ENCODE measurements around the gene GEMIN4. TPM values are rescaled to one million over a fixed set of nuclear protein-coding genes. Genes with fewer than 3 reads are reported as not detected.

Gene GEMIN4
- polyA plus RNA-seq, 2 donors, result 7.0 to 12.8 TPM

- no peak overlapping the region for H3K27ac ChIP-seq (ENCODE audit: low read depth in 2 of 2, low read length in 1 of 2)
- no peak overlapping the region for H3K4me3 ChIP-seq (ENCODE audit: low read depth in 1 of 2, low read length in 2 of 2)
- peaks cover under 1 to 5% of the 10 kb centered on the region in 2 donors for H3K4me1 ChIP-seq (ENCODE audit: control insufficient read depth in 2 of 2, insufficient read depth in 2 of 2, low read length in 1 of 2)
- no peaks in the 10 kb centered on the region for H3K27me3 ChIP-seq (ENCODE audit: control insufficient read depth in 1 of 2, insufficient read depth in 2 of 2, low read length in 2 of 2)
- H3K9me3 ChIP-seq (ENCODE audit: control insufficient read depth in 2 of 2, insufficient read depth in 1 of 2, low read depth in 1 of 2, low read length in 1 of 2), result no peaks in the 10 kb centered on the region
- 85 to 92% methylated on average over 9 of the region's 9 CpGs for WGBS, 2 donors
- H3K36me3 ChIP-seq (ENCODE audit: control insufficient read depth in 2 of 2, insufficient read depth in 2 of 2, low read length in 1 of 2), result peaks cover 33 to 45% of the 10 kb centered on the region in 2 donors
Measured at GRCh38 chr17:746181-746580, 5.9 kb downstream of the GEMIN4 start.

- no peak overlapping the region for H3K4me3 ChIP-seq (ENCODE audit: low read depth in 1 of 2, low read length in 2 of 2)
Measured at GRCh38 chr17:745406-745805, 6.7 kb downstream of the GEMIN4 start.

GRCh38 chr17:744937-745336, 7.1 kb downstream of the GEMIN4 start:
- Histone ChIP-seq H3K27me3 (ENCODE audit: control insufficient read depth in 1 of 2, insufficient read depth in 2 of 2, low read length in 2 of 2) (no peaks in the 10 kb centered on the region), H3K4me1 (ENCODE audit: control insufficient read depth in 2 of 2, insufficient read depth in 2 of 2, low read length in 1 of 2) (no peaks in the 10 kb centered on the region), H3K9me3 (ENCODE audit: control insufficient read depth in 2 of 2, insufficient read depth in 1 of 2, low read depth in 1 of 2, low read length in 1 of 2) (no peaks in the 10 kb centered on the region), H3K27ac (ENCODE audit: low read depth in 2 of 2, low read length in 1 of 2) (no peak overlapping the region), H3K4me3 (ENCODE audit: low read depth in 1 of 2, low read length in 2 of 2) (no peak overlapping the region), H3K36me3 (ENCODE audit: control insufficient read depth in 2 of 2, insufficient read depth in 2 of 2, low read length in 1 of 2) (peaks cover 35 to 50% of the 10 kb centered on the region in 2 donors)
- WGBS, 2 donors, result 80 to 84% methylated on average over 9 of the region's 9 CpGs

More at GRCh38 chr17:745406-745805, 6.7 kb downstream of the GEMIN4 start:
- H3K27me3 ChIP-seq (ENCODE audit: control insufficient read depth in 1 of 2, insufficient read depth in 2 of 2, low read length in 2 of 2), result no peaks in the 10 kb centered on the region
- H3K9me3 ChIP-seq (ENCODE audit: control insufficient read depth in 2 of 2, insufficient read depth in 1 of 2, low read depth in 1 of 2, low read length in 1 of 2), result no peaks in the 10 kb centered on the region
- H3K4me1 ChIP-seq (ENCODE audit: control insufficient read depth in 2 of 2, insufficient read depth in 2 of 2, low read length in 1 of 2), result peaks cover 0 to 2% of the 10 kb centered on the region in 2 donors
- peaks cover 35 to 47% of the 10 kb centered on the region in 2 donors for H3K36me3 ChIP-seq (ENCODE audit: control insufficient read depth in 2 of 2, insufficient read depth in 2 of 2, low read length in 1 of 2)
- WGBS, 2 donors, result 93% methylated on average over 11 of the region's 11 CpGs
- no peak overlapping the region for H3K27ac ChIP-seq (ENCODE audit: low read depth in 2 of 2, low read length in 1 of 2)

GRCh38 chr17:743139-743538, 8.9 kb downstream of the GEMIN4 start:
- H3K36me3 ChIP-seq (ENCODE audit: control insufficient read depth in 2 of 2, insufficient read depth in 2 of 2, low read length in 1 of 2), result peaks cover 35 to 50% of the 10 kb centered on the region in 2 donors
- H3K4me3 ChIP-seq (ENCODE audit: low read depth in 1 of 2, low read length in 2 of 2), result no peak overlapping the region
- no peak overlapping the region for H3K27ac ChIP-seq (ENCODE audit: low read depth in 2 of 2, low read length in 1 of 2)
- H3K9me3 ChIP-seq (ENCODE audit: control insufficient read depth in 2 of 2, insufficient read depth in 1 of 2, low read depth in 1 of 2, low read length in 1 of 2), result no peaks in the 10 kb centered on the region
- 94 to 95% methylated on average over 4 of the region's 4 CpGs for WGBS, 2 donors
- no peaks in the 10 kb centered on the region for H3K4me1 ChIP-seq (ENCODE audit: control insufficient read depth in 2 of 2, insufficient read depth in 2 of 2, low read length in 1 of 2)
- no peaks in the 10 kb centered on the region for H3K27me3 ChIP-seq (ENCODE audit: control insufficient read depth in 1 of 2, insufficient read depth in 2 of 2, low read length in 2 of 2)

GRCh38 chr17:742147-742793, 9.8 kb downstream of the GEMIN4 start:
- Histone ChIP-seq H3K27ac (ENCODE audit: low read depth in 2 of 2, low read length in 1 of 2) (no peak overlapping the region), H3K4me1 (ENCODE audit: control insufficient read depth in 2 of 2, insufficient read depth in 2 of 2, low read length in 1 of 2) (no peaks in the 10 kb centered on the region), H3K4me3 (ENCODE audit: low read depth in 1 of 2, low read length in 2 of 2) (no peak overlapping the region), H3K27me3 (ENCODE audit: control insufficient read depth in 1 of 2, insufficient read depth in 2 of 2, low read length in 2 of 2) (no peaks in the 10 kb centered on the region), H3K9me3 (ENCODE audit: control insufficient read depth in 2 of 2, insufficient read depth in 1 of 2, low read depth in 1 of 2, low read length in 1 of 2) (no peaks in the 10 kb centered on the region), H3K36me3 (ENCODE audit: control insufficient read depth in 2 of 2, insufficient read depth in 2 of 2, low read length in 1 of 2) (peaks cover 31 to 47% of the 10 kb centered on the region in 2 donors)
- 84 to 86% methylated on average over 11 of the region's 11 CpGs for WGBS, 2 donors

GRCh38 chr17:740240-741017, 11.6 kb downstream of the GEMIN4 start:
- Histone ChIP-seq H3K27me3 (ENCODE audit: control insufficient read depth in 1 of 2, insufficient read depth in 2 of 2, low read length in 2 of 2) (no peaks in the 10 kb centered on the region), H3K9me3 (ENCODE audit: control insufficient read depth in 2 of 2, insufficient read depth in 1 of 2, low read depth in 1 of 2, low read length in 1 of 2) (no peaks in the 10 kb centered on the region), H3K36me3 (ENCODE audit: control insufficient read depth in 2 of 2, insufficient read depth in 2 of 2, low read length in 1 of 2) (peaks cover 20 to 31% of the 10 kb centered on the region in 2 donors), H3K4me3 (ENCODE audit: low read depth in 1 of 2, low read length in 2 of 2) (no peak overlapping the region), H3K27ac (ENCODE audit: low read depth in 2 of 2, low read length in 1 of 2) (no peak overlapping the region), H3K4me1 (ENCODE audit: control insufficient read depth in 2 of 2, insufficient read depth in 2 of 2, low read length in 1 of 2) (no peaks in the 10 kb centered on the region)
- 76 to 80% methylated on average over 18 of the region's 18 CpGs for WGBS, 2 donors

- H3K27me3 ChIP-seq (ENCODE audit: control insufficient read depth in 1 of 2, insufficient read depth in 2 of 2, low read length in 2 of 2), result no peaks in the 10 kb centered on the region
- peaks cover 0 to 7% of the 10 kb centered on the region in 2 donors for H3K4me1 ChIP-seq (ENCODE audit: control insufficient read depth in 2 of 2, insufficient read depth in 2 of 2, low read length in 1 of 2)
- H3K27ac ChIP-seq (ENCODE audit: low read depth in 2 of 2, low read length in 1 of 2), result no peak overlapping the region
- no peak overlapping the region for H3K4me3 ChIP-seq (ENCODE audit: low read depth in 1 of 2, low read length in 2 of 2)
- WGBS, 2 donors, result 71 to 86% methylated on average over 13 of the region's 13 CpGs
- H3K9me3 ChIP-seq (ENCODE audit: control insufficient read depth in 2 of 2, insufficient read depth in 1 of 2, low read depth in 1 of 2, low read length in 1 of 2), result no peaks in the 10 kb centered on the region
- H3K36me3 ChIP-seq (ENCODE audit: control insufficient read depth in 2 of 2, insufficient read depth in 2 of 2, low read length in 1 of 2), result peaks cover 14 to 19% of the 10 kb centered on the region in 2 donors
Measured at GRCh38 chr17:737561-738113, 14.4 kb downstream of the GEMIN4 start.

GRCh38 chr17:733743-734142, 18.3 kb downstream of the GEMIN4 start:
- Histone ChIP-seq H3K4me1 (ENCODE audit: control insufficient read depth in 2 of 2, insufficient read depth in 2 of 2, low read length in 1 of 2) (peaks cover 0 to 7% of the 10 kb centered on the region in 2 donors), H3K27ac (ENCODE audit: low read depth in 2 of 2, low read length in 1 of 2) (peak overlapping the region in 1 of 2 donors; percentile 90), H3K27me3 (ENCODE audit: control insufficient read depth in 1 of 2, insufficient read depth in 2 of 2, low read length in 2 of 2) (no peaks in the 10 kb centered on the region), H3K4me3 (ENCODE audit: low read depth in 1 of 2, low read length in 2 of 2) (peak overlapping the region in 1 of 2 donors; percentile 74), H3K9me3 (ENCODE audit: control insufficient read depth in 2 of 2, insufficient read depth in 1 of 2, low read depth in 1 of 2, low read length in 1 of 2) (no peaks in the 10 kb centered on the region), H3K36me3 (ENCODE audit: control insufficient read depth in 2 of 2, insufficient read depth in 2 of 2, low read length in 1 of 2) (peaks cover 0 to 3% of the 10 kb centered on the region in 2 donors)
- WGBS, 2 donors, result 62% methylated on average over 10 of the region's 10 CpGs

GRCh38 chr17:732902-733720, 19.0 kb downstream of the GEMIN4 start:
- WGBS, 2 donors, result 5 to 6% methylated on average over 57 of the region's 57 CpGs
- no peaks in the 10 kb centered on the region for H3K27me3 ChIP-seq (ENCODE audit: control insufficient read depth in 1 of 2, insufficient read depth in 2 of 2, low read length in 2 of 2)
- peak overlapping the region; percentile 74 to 76 for H3K4me3 ChIP-seq (ENCODE audit: low read depth in 1 of 2, low read length in 2 of 2)
- H3K9me3 ChIP-seq (ENCODE audit: control insufficient read depth in 2 of 2, insufficient read depth in 1 of 2, low read depth in 1 of 2, low read length in 1 of 2), result no peaks in the 10 kb centered on the region
- peaks cover 0 to 3% of the 10 kb centered on the region in 2 donors for H3K36me3 ChIP-seq (ENCODE audit: control insufficient read depth in 2 of 2, insufficient read depth in 2 of 2, low read length in 1 of 2)
- peak overlapping the region; percentile 81 to 90 for H3K27ac ChIP-seq (ENCODE audit: low read depth in 2 of 2, low read length in 1 of 2)
- H3K4me1 ChIP-seq (ENCODE audit: control insufficient read depth in 2 of 2, insufficient read depth in 2 of 2, low read length in 1 of 2), result peaks cover 0 to 7% of the 10 kb centered on the region in 2 donors
